H1 (cell line): ENCODE measurements around the gene ZNF747. TPM values are rescaled to one million over a fixed set of nuclear protein-coding genes. Genes with fewer than 3 reads are reported as not detected.

ENCODE experiments used
- CTCF ChIA-PET: fragments of 300-600 bp; sonication (Branson Sonifier 250); formaldehyde crosslinking; loops from one replicate; lab custom pipeline; 2021; ENCODE audit not compliant: partially characterized antibody; lab: Charles Lee
- POLR2A ChIA-PET: fragments of 300-600 bp; sonication (Branson Sonifier 250); formaldehyde crosslinking; loops from one replicate; lab custom pipeline; 2021; ENCODE audit warnings: inconsistent platforms; ENCODE audit not compliant: partially characterized antibody; lab: Charles Lee
- DNase-seq, 2 experiments: peaks; one replicate each; pipeline versions ENCODE4 v3.0.0 to v3.0.0-alpha.2; 2010 to 2022; ENCODE audit warnings: low spot score in 2 of 2, low read depth in 1 of 2, mixed read lengths in 1 of 2
- FAIRE-seq: peaks from 2 replicates; lab custom pipeline; 2011; peaks lifted over from hg19 to GRCh38; lab: Jason Lieb, UNC
- H2AFZ ChIP-seq: 2 replicates; pipeline ENCODE4 v1.8.1; 2012; ENCODE audit warnings: low read length, inconsistent platforms
- H2AK5ac ChIP-seq: 2 replicates; pipeline ENCODE4 v1.6.1; 2013; ENCODE audit warnings: low read depth, low read length
- H2BK120ac ChIP-seq: replicated peaks from 2 replicates; pipeline ENCODE3; 2013; ENCODE audit warnings: low read depth, low read length, inconsistent platforms
- H2BK12ac ChIP-seq: 2 replicates; pipeline ENCODE4 v1.6.1; 2013; ENCODE audit warnings: low read depth, low read length
- H2BK15ac ChIP-seq: 2 replicates; pipeline ENCODE4 v1.6.1; 2013; ENCODE audit warnings: low read length
- H2BK20ac ChIP-seq: 2 replicates; pipeline ENCODE4 v1.6.1; 2013; ENCODE audit warnings: low read length
- H2BK5ac ChIP-seq: 2 replicates; pipeline ENCODE4 v1.6.1; 2013; ENCODE audit warnings: low read depth, low read length
- H3K14ac ChIP-seq: 2 replicates; pipeline ENCODE4 v1.6.1; 2013; ENCODE audit warnings: inconsistent platforms; ENCODE audit not compliant: insufficient read length
- H3K18ac ChIP-seq: 2 replicates; pipeline ENCODE4 v1.6.1; 2013; ENCODE audit warnings: low read length; ENCODE audit errors: extremely low read depth
- H3K23ac ChIP-seq: 2 replicates; pipeline ENCODE4 v1.6.1; 2013; ENCODE audit warnings: inconsistent platforms; ENCODE audit not compliant: insufficient read length
- H3K23me2 ChIP-seq: 2 replicates; pipeline ENCODE4 v1.6.1; 2013; ENCODE audit warnings: low read depth, low read length
- H3K27ac ChIP-seq: 2 replicates; pipeline ENCODE4 v1.6.1; 2011; ENCODE audit warnings: low read depth, low read length, inconsistent platforms
- H3K27me3 ChIP-seq, 4 experiments: replicated peaks in 1 of 4; 1 replicate in 1 of 4; 2 replicates in 3 of 4; pipeline versions ENCODE4 v1.6.1 to v1.8.1; 2011 to 2013; ENCODE audit warnings: low read length in 3 of 4, mild to moderate bottlenecking in 3 of 4, inconsistent platforms in 2 of 4, mixed read lengths in 2 of 4, moderate library complexity in 1 of 4; ENCODE audit not compliant: control insufficient read depth in 3 of 4, insufficient read depth in 3 of 4; ENCODE audit errors: extremely low read depth in 1 of 4
- H3K36me3 ChIP-seq, 4 experiments: 2 replicates each; pipeline versions ENCODE4 v1.6.1 to v1.8.1; 2011 to 2013; ENCODE audit warnings: mild to moderate bottlenecking in 4 of 4, low read length in 3 of 4, moderate library complexity in 2 of 4, control low read depth in 1 of 4, inconsistent platforms in 1 of 4; ENCODE audit not compliant: insufficient read depth in 4 of 4, control insufficient read depth in 2 of 4
- H3K4ac ChIP-seq: replicated peaks from 2 replicates; pipeline ENCODE3; 2013; ENCODE audit warnings: low read length, low read depth, mixed read lengths, inconsistent platforms; ENCODE audit not compliant: insufficient read length
- H3K4me1 ChIP-seq, 4 experiments: replicated peaks in 1 of 4; 1 replicate in 1 of 4; 2 replicates in 3 of 4; pipeline versions ENCODE4 v1.6.1 to v1.8.1; 2011 to 2013; ENCODE audit warnings: low read length in 3 of 4, inconsistent platforms in 2 of 4, mixed read lengths in 1 of 4; ENCODE audit not compliant: insufficient read depth in 4 of 4, control insufficient read depth in 3 of 4
- H3K4me2 ChIP-seq, 2 experiments: 2 replicates each; pipeline versions ENCODE4 v1.6.1 to v1.8.1; 2011 to 2013; ENCODE audit warnings: low read depth in 2 of 2, low read length in 2 of 2, control low read depth in 1 of 2, inconsistent platforms in 1 of 2, mild to moderate bottlenecking in 1 of 2; ENCODE audit not compliant: insufficient read depth in 1 of 2
- H3K4me3 ChIP-seq, 4 experiments: fragments of 200-600, 300-600 bp in 1 of 4; sonication (generic), shearing (Covaris generic), sonication (Bioruptor Twin) in 1 of 4; 2 replicates each; pipeline versions ENCODE4 v1.5.1 to v1.8.1; 2011 to 2016; ENCODE audit warnings: low read length in 4 of 4, low read depth in 3 of 4, control low read depth in 2 of 4, inconsistent platforms in 2 of 4, mild to moderate bottlenecking in 2 of 4, mixed read lengths in 1 of 4, moderate library complexity in 1 of 4; ENCODE audit not compliant: insufficient read depth in 2 of 4; ENCODE audit errors: extremely low read depth in 1 of 4
- H3K56ac ChIP-seq: replicated peaks from 2 replicates; pipeline ENCODE3; 2013; ENCODE audit warnings: low read depth, mild to moderate bottlenecking, mixed read lengths, low read length, inconsistent platforms; ENCODE audit not compliant: insufficient read length
- H3K79me1 ChIP-seq: 2 replicates; pipeline ENCODE4 v1.6.1; 2013; ENCODE audit warnings: low read depth, low read length, control low read depth
- H3K79me2 ChIP-seq, 2 experiments: 2 replicates each; pipeline versions ENCODE4 v1.6.1 to v1.8.1; 2012 to 2013; ENCODE audit warnings: low read length in 2 of 2, mild to moderate bottlenecking in 2 of 2, inconsistent platforms in 1 of 2; ENCODE audit not compliant: insufficient read depth in 2 of 2, control insufficient read depth in 1 of 2
- H3K9ac ChIP-seq, 4 experiments: replicated peaks in 1 of 4; 1 replicate in 1 of 4; 2 replicates in 3 of 4; pipeline versions ENCODE4 v1.6.1 to v1.8.1; 2011 to 2013; ENCODE audit warnings: low read depth in 3 of 4, low read length in 3 of 4, control low read depth in 2 of 4, mild to moderate bottlenecking in 2 of 4, moderate library complexity in 2 of 4, inconsistent platforms in 1 of 4; ENCODE audit errors: extremely low read depth in 1 of 4
- H3K9me3 ChIP-seq, 2 experiments: 2 replicates each; pipeline versions ENCODE4 v1.6.1 to v1.8.1; 2012 to 2013; ENCODE audit warnings: mild to moderate bottlenecking in 2 of 2, moderate library complexity in 2 of 2, control low read depth in 1 of 2, inconsistent platforms in 1 of 2, low read depth in 1 of 2, low read length in 1 of 2, mixed read lengths in 1 of 2; ENCODE audit not compliant: insufficient read depth in 2 of 2
- H4K20me1 ChIP-seq, 2 experiments: replicated peaks in 1 of 2; 2 replicates each; pipeline versions ENCODE3 to v1.8.1; 2011 to 2013; ENCODE audit warnings: inconsistent platforms in 2 of 2, low read length in 2 of 2, mild to moderate bottlenecking in 1 of 2; ENCODE audit not compliant: insufficient read depth in 2 of 2, control insufficient read depth in 1 of 2
- H4K5ac ChIP-seq: 2 replicates; pipeline ENCODE4 v1.6.1; 2013; ENCODE audit warnings: low read length, low read depth, mixed read lengths, inconsistent platforms; ENCODE audit not compliant: insufficient read length
- H4K8ac ChIP-seq: 2 replicates; pipeline ENCODE4 v1.8.0; 2013; ENCODE audit warnings: mild to moderate bottlenecking, moderate library complexity, low read length, inconsistent platforms; ENCODE audit not compliant: insufficient read depth; ENCODE audit errors: extremely low read depth
- H4K91ac ChIP-seq: replicated peaks from 2 replicates; pipeline ENCODE3; 2013; ENCODE audit warnings: low read length, mixed read lengths, inconsistent platforms; ENCODE audit not compliant: insufficient read length
- ZNF274 ChIP-seq: IDR thresholded peaks from 2 replicates; pipeline ENCODE4 v1.7.0; 2012; ENCODE audit warnings: low read length, borderline replicate concordance; ENCODE audit errors: extremely low read depth
- WGBS, 2 experiments: shearing (Covaris generic) in 1 of 2; methylation state at CpG; one replicate each; pipeline versions ENCODE4 v1.1.6 to v1.1.7; 2013 to 2015; ENCODE audit warnings: low lambda C conversion rate in 2 of 2, mixed read lengths in 2 of 2, inconsistent platforms in 1 of 2, low coverage in 1 of 2, missing lambda C conversion rate in 1 of 2; ENCODE audit not compliant: insufficient replicate concordance in 2 of 2, insufficient coverage in 1 of 2, insufficient read length in 1 of 2; ENCODE audit errors: extremely low coverage in 1 of 2, missing lambda C conversion rate in 1 of 2; 5-methylcytosine and 5-hydroxymethylcytosine counted together
- polyA plus RNA-seq, 7 experiments: library from polyadenylated mRNA; depleted of rRNA in 3 of 7; stranded (reverse) in 5 of 7; unstranded in 2 of 7; fragments of >200 nt in 5 of 7; fragments of 200-250 nt in 2 of 7; gene quantifications; 1 replicate in 5 of 7; 2 replicates in 1 of 7; 4 replicates in 1 of 7; pipeline versions ENCODE4 v1.2.1 to v1.2.3, GENCODE V29; 2011 to 2013; ENCODE audit warnings: missing spikeins in 2 of 7, mixed read lengths in 2 of 7
- total RNA-seq: library from RNA; stranded (reverse); fragmentation: NEBNext Ultra II Directional; extraction: Animal tissue kit (Norgen Biotek cat#: 25700); gene quantifications from 2 replicates; pipeline ENCODE4 v1.2.1, GENCODE V29; 2021
- TF ChIP-seq, protein P1 (sequence below), 3 experiments: IDR thresholded peaks; 1 replicate in 2 of 3; 2 replicates in 1 of 3; pipeline versions ENCODE4 v1.5.1 to v1.6.1; 2011; ENCODE audit warnings: low read length in 3 of 3, mild to moderate bottlenecking in 3 of 3, inconsistent platforms in 2 of 3, low read depth in 1 of 3, moderate library complexity in 1 of 3; ENCODE audit not compliant: insufficient read depth in 1 of 3; ENCODE audit errors: control extremely low read depth in 1 of 3

Gene ZNF747
- total and polyA plus RNA-seq, 2 of the 8 experiments (the other 6 are each of a cell fraction or from before 2014, with no cell fraction given), result 9.9 to 10.3 TPM

DNA sequence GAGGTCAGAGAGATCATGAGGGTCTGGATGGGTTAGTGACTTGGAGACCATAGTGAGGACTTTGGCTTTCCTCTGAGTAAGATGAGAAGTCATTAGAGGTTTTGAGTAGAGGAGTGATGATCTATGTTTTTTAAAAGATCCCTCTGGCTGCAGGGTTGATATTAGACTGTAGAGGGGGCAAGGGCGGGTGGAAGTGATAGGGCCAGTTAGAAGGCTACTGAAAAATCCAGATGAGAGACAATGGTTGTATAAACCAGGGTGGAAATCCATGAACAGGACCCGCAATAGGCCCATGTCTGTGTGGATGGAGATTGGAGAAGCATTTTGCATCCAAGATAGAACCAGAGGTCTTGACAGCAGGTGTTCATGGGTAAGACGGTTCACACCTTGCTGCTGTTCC is 52.3 kb downstream of the ZNF747 start:
- Histone ChIP-seq H4K91ac (no peak overlapping the region), H2BK15ac (no peak overlapping the region), H3K4me2 (no peak overlapping the region), H3K4me1 (no peaks in the 10 kb centered on the region), H2BK12ac (no peak overlapping the region), H3K23ac (no peak overlapping the region), H3K79me2 (no peaks in the 10 kb centered on the region), H2BK120ac (no peak overlapping the region), H3K4me3 (no peak overlapping the region), H3K79me1 (no peaks in the 10 kb centered on the region), H3K9ac (no peak overlapping the region), H2BK20ac (no peak overlapping the region), H2AK5ac (no peak overlapping the region), H2BK5ac (no peak overlapping the region), H3K18ac (no peak overlapping the region), H3K36me3 (no peaks in the 10 kb centered on the region), H3K27ac (no peak overlapping the region), H4K5ac (no peak overlapping the region), H2AFZ (no peak overlapping the region), H4K20me1 (no peaks in the 10 kb centered on the region), H3K23me2 (no peaks in the 10 kb centered on the region), H3K56ac (no peak overlapping the region), H4K8ac (no peak overlapping the region), H3K9me3 (no peaks in the 10 kb centered on the region; a peak in 1 of 4 replicates), H3K14ac (no peak overlapping the region), H3K27me3 (no peaks in the 10 kb centered on the region), H3K4ac (no peak overlapping the region)
- 84% methylated on average over 3 of the region's 3 CpGs; no CpG with 5 or more reads in 1 of the 2 experiments for WGBS, 2 experiments
- DNase-seq, result no peak
- ChIA-PET POLR2A (interaction anchor here (0.6 kb wide), 2 partner anchors 53 to 75 kb away, joined by 3 read pairs; partner anchors contain the start of genes ZNF747 and ZNF771), CTCF (interaction anchor here (0.6 to 4.1 kb wide), 19 partner anchors 9 to 133 kb away, joined by 3 to 16 read pairs (median 4); partner anchors contain the start of genes DCTPP1 and ZNF764)
- FAIRE-seq, result no peak
- TF ChIP-seq, protein P1, sequence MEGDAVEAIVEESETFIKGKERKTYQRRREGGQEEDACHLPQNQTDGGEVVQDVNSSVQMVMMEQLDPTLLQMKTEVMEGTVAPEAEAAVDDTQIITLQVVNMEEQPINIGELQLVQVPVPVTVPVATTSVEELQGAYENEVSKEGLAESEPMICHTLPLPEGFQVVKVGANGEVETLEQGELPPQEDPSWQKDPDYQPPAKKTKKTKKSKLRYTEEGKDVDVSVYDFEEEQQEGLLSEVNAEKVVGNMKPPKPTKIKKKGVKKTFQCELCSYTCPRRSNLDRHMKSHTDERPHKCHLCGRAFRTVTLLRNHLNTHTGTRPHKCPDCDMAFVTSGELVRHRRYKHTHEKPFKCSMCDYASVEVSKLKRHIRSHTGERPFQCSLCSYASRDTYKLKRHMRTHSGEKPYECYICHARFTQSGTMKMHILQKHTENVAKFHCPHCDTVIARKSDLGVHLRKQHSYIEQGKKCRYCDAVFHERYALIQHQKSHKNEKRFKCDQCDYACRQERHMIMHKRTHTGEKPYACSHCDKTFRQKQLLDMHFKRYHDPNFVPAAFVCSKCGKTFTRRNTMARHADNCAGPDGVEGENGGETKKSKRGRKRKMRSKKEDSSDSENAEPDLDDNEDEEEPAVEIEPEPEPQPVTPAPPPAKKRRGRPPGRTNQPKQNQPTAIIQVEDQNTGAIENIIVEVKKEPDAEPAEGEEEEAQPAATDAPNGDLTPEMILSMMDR (IDR thresholded peaks at IDR 0.05; ENCODE audit: control extremely low read depth in 1 of 3, insufficient read depth in 1 of 3, low read depth in 1 of 3, low read length in 3 of 3), result peak in 1 of 3 experiments; percentile 42; a peak in 1 of 4 replicates
- TF ChIP-seq ZNF274, result no peak
